GM19372 (cell line): ENCODE data around the gene MYRIP.
"Not testable (repeated sequence)": the region's sequence is repeated elsewhere in the genome, so short reads cannot be mapped to it uniquely, and the experiment has no call there.

ENCODE experiments used
- ATAC-seq: cut with Tn5 transposase; IDR thresholded peaks from one replicate; pipeline ENCODE4 v1.9.1; 2021; ENCODE audit warnings: mild to moderate bottlenecking, low read depth, moderate library complexity; ENCODE audit not compliant: unreplicated experiment

The MYRIP gene

GRCh38 chr3:39809181-39809994 is at the start of gene MYRIP:
TSS of gene MYRIP (plus strand) at chr3:39809609. CDS start at chr3:39900817, 91,208 bp downstream.
- ATAC-seq: peak; percentile 79

GRCh38 chr3:39760325-39760724 is 49.1 kb upstream of the MYRIP start:
- ATAC-seq: no peak

GRCh38 chr3:39762537-39763070 is 46.8 kb upstream of the MYRIP start:
- no peak for ATAC-seq

- ATAC-seq: no peak
Observed at GRCh38 chr3:39763390-39763789, 46.0 kb upstream of the MYRIP start.

GRCh38 chr3:39765575-39765974 is 43.8 kb upstream of the MYRIP start:
- ATAC-seq: no peak

- ATAC-seq: no peak
Observed at GRCh38 chr3:39766433-39766832, 43.0 kb upstream of the MYRIP start.

GRCh38 chr3:39766909-39767308 is 42.5 kb upstream of the MYRIP start:
- not testable (repeated sequence) for ATAC-seq

- not testable (repeated sequence) for ATAC-seq
Observed at GRCh38 chr3:39778168-39778567, 31.2 kb upstream of the MYRIP start.

GRCh38 chr3:39779511-39780230 is 29.7 kb upstream of the MYRIP start:
- ATAC-seq: no peak

GRCh38 chr3:39780352-39780751 is 29.1 kb upstream of the MYRIP start:
- ATAC-seq: no peak

GRCh38 chr3:39781025-39781424 is 28.4 kb upstream of the MYRIP start:
- ATAC-seq: no peak

GRCh38 chr3:39781632-39782031 is 27.8 kb upstream of the MYRIP start:
- ATAC-seq: no peak

- no peak for ATAC-seq
Observed at GRCh38 chr3:39783680-39784079, 25.7 kb upstream of the MYRIP start.

- ATAC-seq: no peak
Observed at GRCh38 chr3:39784922-39785321, 24.5 kb upstream of the MYRIP start.

- no peak for ATAC-seq
Observed at GRCh38 chr3:39788128-39788883, 21.1 kb upstream of the MYRIP start.

- ATAC-seq: no peak
Observed at GRCh38 chr3:39791603-39792002, 17.8 kb upstream of the MYRIP start.

GRCh38 chr3:39794880-39795279 is 14.5 kb upstream of the MYRIP start:
- no peak for ATAC-seq

GRCh38 chr3:39801216-39801615 is 8.2 kb upstream of the MYRIP start:
- ATAC-seq: no peak

GRCh38 chr3:39802486-39802885 is 6.9 kb upstream of the MYRIP start:
- not testable (repeated sequence) for ATAC-seq

- ATAC-seq: no peak
Observed at GRCh38 chr3:39803956-39804355, 5.5 kb upstream of the MYRIP start.

- no peak for ATAC-seq
Observed at GRCh38 chr3:39804951-39805350, 4.5 kb upstream of the MYRIP start.
